Adrenal gland (tissue), 5 donors: ENCODE results near the gene FBXO2.

Source experiments
- POLR2A ChIP-seq, 2 donors: fragments of 450-650 bp; IDR thresholded peaks; one replicate each; pipeline ENCODE4 v1.6.1; 2017; ENCODE audit warnings: antibody characterized with exemption in 2 of 2, mild to moderate bottlenecking in 2 of 2, moderate library complexity in 1 of 2
- TF ChIP-seq, protein P1 (sequence below), 6 experiments: fragments of 450-650 bp in 4 of 6; fragments of 200-600 bp in 2 of 6; sonication (generic) in 1 of 6; IDR thresholded peaks; 1 replicate in 5 of 6; 2 replicates in 1 of 6; pipeline versions ENCODE4 v1.5.1 to v1.8.0; 2016 to 2021; ENCODE audit warnings: antibody characterized with exemption in 6 of 6, mild to moderate bottlenecking in 2 of 6, moderate library complexity in 1 of 6
- donor health status: DM: no; HTN: no; CAD: no.

DNA sequence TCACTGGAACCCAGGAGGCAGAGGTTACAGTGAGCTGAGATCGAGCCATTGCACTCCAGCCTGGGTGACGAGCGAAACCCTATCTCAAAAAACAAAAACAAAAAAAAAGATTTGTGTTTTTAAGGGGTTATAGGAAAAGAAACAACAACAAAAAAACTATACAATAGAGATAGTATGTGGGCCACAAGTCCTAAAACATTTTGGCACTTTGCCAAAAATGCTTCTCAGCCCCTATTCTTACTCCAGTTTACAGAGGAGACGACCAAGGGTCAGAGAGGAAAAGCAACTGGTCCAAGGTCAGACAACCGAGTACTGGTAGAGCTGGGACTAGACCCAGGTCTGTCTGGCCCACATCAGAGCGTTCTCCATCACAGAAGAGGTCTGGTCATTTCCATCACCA, 3.4 kb upstream of the FBXO2 start:
- TF ChIP-seq, protein P1, sequence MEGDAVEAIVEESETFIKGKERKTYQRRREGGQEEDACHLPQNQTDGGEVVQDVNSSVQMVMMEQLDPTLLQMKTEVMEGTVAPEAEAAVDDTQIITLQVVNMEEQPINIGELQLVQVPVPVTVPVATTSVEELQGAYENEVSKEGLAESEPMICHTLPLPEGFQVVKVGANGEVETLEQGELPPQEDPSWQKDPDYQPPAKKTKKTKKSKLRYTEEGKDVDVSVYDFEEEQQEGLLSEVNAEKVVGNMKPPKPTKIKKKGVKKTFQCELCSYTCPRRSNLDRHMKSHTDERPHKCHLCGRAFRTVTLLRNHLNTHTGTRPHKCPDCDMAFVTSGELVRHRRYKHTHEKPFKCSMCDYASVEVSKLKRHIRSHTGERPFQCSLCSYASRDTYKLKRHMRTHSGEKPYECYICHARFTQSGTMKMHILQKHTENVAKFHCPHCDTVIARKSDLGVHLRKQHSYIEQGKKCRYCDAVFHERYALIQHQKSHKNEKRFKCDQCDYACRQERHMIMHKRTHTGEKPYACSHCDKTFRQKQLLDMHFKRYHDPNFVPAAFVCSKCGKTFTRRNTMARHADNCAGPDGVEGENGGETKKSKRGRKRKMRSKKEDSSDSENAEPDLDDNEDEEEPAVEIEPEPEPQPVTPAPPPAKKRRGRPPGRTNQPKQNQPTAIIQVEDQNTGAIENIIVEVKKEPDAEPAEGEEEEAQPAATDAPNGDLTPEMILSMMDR (IDR thresholded peaks at IDR 0.05): no peak
- no peak for TF ChIP-seq POLR2A (IDR thresholded peaks at IDR 0.05)
